ENCODE measurements around the gene SAP30BP.

SAP30BP gene

GRCh38 chr17:75722542-75723095, 55.5 kb downstream of the SAP30BP start:
- no peak for DNase-seq

- no peak for DNase-seq
Observed at GRCh38 chr17:75723171-75723930, 56.2 kb downstream of the SAP30BP start.

GRCh38 chr17:75724016-75725003, 57.2 kb downstream of the SAP30BP start:
- no peak for DNase-seq

GRCh38 chr17:75725504-75725903, 58.4 kb downstream of the SAP30BP start:
- DNase-seq, result no peak

GRCh38 chr17:75727391-75727790, 60.3 kb downstream of the SAP30BP start:
- no peak for DNase-seq

- no peak for DNase-seq
Observed at GRCh38 chr17:75729351-75729750, 62.2 kb downstream of the SAP30BP start.

GRCh38 chr17:75730065-75730464, 62.9 kb downstream of the SAP30BP start:
- DNase-seq, result no peak

GRCh38 chr17:75731086-75731715, 64.1 kb downstream of the SAP30BP start:
- DNase-seq, result no peak

- no peak for DNase-seq
Observed at GRCh38 chr17:75731716-75732498, 64.8 kb downstream of the SAP30BP start.

GRCh38 chr17:75733471-75733870, 66.3 kb downstream of the SAP30BP start:
- no peak for DNase-seq

- no peak for DNase-seq
Observed at GRCh38 chr17:75734674-75735294, 67.6 kb downstream of the SAP30BP start.

- DNase-seq, result no peak
Observed at GRCh38 chr17:75736173-75736835, 69.2 kb downstream of the SAP30BP start.

- no peak for DNase-seq
Observed at GRCh38 chr17:75737133-75737962, 70.2 kb downstream of the SAP30BP start.

- no peak for DNase-seq
Observed at GRCh38 chr17:75738218-75738802, 71.2 kb downstream of the SAP30BP start.

- DNase-seq, result no peak
Observed at GRCh38 chr17:75739174-75739573, 72.0 kb downstream of the SAP30BP start.

- DNase-seq, result no peak
Observed at GRCh38 chr17:75739801-75740200, 72.7 kb downstream of the SAP30BP start.

GRCh38 chr17:75740215-75740614, 73.1 kb downstream of the SAP30BP start:
- no peak for DNase-seq

- no peak for DNase-seq
Observed at GRCh38 chr17:75740631-75741077, 73.5 kb downstream of the SAP30BP start.

GRCh38 chr17:75742337-75742736, 75.2 kb downstream of the SAP30BP start:
- no peak for DNase-seq

Measured in activated T-cell treated with anti-CD3 and anti-CD28 coated beads for 4 hours (primary cell).